Activated CD8-positive, alpha-beta memory T cell treated with anti-CD3 and anti-CD28 coated beads, Interleukin-2, amount 50 U/mL, for 24 hours (primary cell): ENCODE data around the gene SH3BP5.

Experiments used
- DNase-seq: peaks from one replicate; pipeline ENCODE4 v3.0.0-alpha.2; 2020; ENCODE audit errors: extremely low read depth

SH3BP5 gene

GRCh38 chr3:15297608-15298350 lies 34.6 kb downstream of the SH3BP5 start:
- no peak for DNase-seq

GRCh38 chr3:15295506-15295905 lies 36.9 kb downstream of the SH3BP5 start:
- DNase-seq = no peak

GRCh38 chr3:15294929-15295328 lies 37.5 kb downstream of the SH3BP5 start:
- DNase-seq = no peak

GRCh38 chr3:15292765-15293522 lies 39.4 kb downstream of the SH3BP5 start:
- no peak for DNase-seq

GRCh38 chr3:15291589-15292541 lies 40.5 kb downstream of the SH3BP5 start:
- no peak for DNase-seq

GRCh38 chr3:15290736-15291135 lies 41.6 kb downstream of the SH3BP5 start:
- no peak for DNase-seq

GRCh38 chr3:15289661-15290060 lies 42.7 kb downstream of the SH3BP5 start:
- no peak for DNase-seq

- no peak for DNase-seq
Measured at GRCh38 chr3:15288331-15289035, 43.9 kb downstream of the SH3BP5 start.

GRCh38 chr3:15287565-15288330 lies 44.6 kb downstream of the SH3BP5 start:
- no peak for DNase-seq

- no peak for DNase-seq
Measured at GRCh38 chr3:15286022-15286421, 46.4 kb downstream of the SH3BP5 start.

- no peak for DNase-seq
Measured at GRCh38 chr3:15284121-15284889, 48.1 kb downstream of the SH3BP5 start.

GRCh38 chr3:15283702-15284101 lies 48.7 kb downstream of the SH3BP5 start:
- no peak for DNase-seq

GRCh38 chr3:15281817-15282216 lies 50.6 kb downstream of the SH3BP5 start:
- DNase-seq = no peak

GRCh38 chr3:15280853-15281532 lies 51.4 kb downstream of the SH3BP5 start:
- no peak for DNase-seq

- DNase-seq = no peak
Measured at GRCh38 chr3:15279671-15280402, 52.5 kb downstream of the SH3BP5 start.

- no peak for DNase-seq
Measured at GRCh38 chr3:15279205-15279604, 53.2 kb downstream of the SH3BP5 start.

- no peak for DNase-seq
Measured at GRCh38 chr3:15277861-15278500, 54.4 kb downstream of the SH3BP5 start.
